ENCODE measurements around the gene TMEM51.

The TMEM51 gene

GRCh38 chr1:15218287-15219279 is 65.0 kb downstream of the TMEM51 start:
- no peak for DNase-seq (ENCODE audit: low spot score)

- no peak for DNase-seq (ENCODE audit: low spot score)
These were observed 65.9 kb downstream of the TMEM51 start for GRCh38 chr1:15219280-15220023.

- DNase-seq (ENCODE audit: low spot score): no peak
These were observed 66.5 kb downstream of the TMEM51 start for GRCh38 chr1:15220024-15220392.

GRCh38 chr1:15220825-15221431 is 67.4 kb downstream of the TMEM51 start:
- no peak for DNase-seq (ENCODE audit: low spot score)

- DNase-seq (ENCODE audit: low spot score): no peak
These were observed 69.2 kb downstream of the TMEM51 start for GRCh38 chr1:15222653-15223303.

GRCh38 chr1:15224259-15224869 is 70.8 kb downstream of the TMEM51 start:
- DNase-seq (ENCODE audit: low spot score): no peak

GRCh38 chr1:15224974-15225373 is 71.4 kb downstream of the TMEM51 start:
- no peak for DNase-seq (ENCODE audit: low spot score)

GRCh38 chr1:15225461-15225860 is 71.9 kb downstream of the TMEM51 start:
- DNase-seq (ENCODE audit: low spot score): no peak

- DNase-seq (ENCODE audit: low spot score): no peak
These were observed 73.1 kb downstream of the TMEM51 start for GRCh38 chr1:15226388-15227255.

- DNase-seq (ENCODE audit: low spot score): no peak
These were observed 76.2 kb downstream of the TMEM51 start for GRCh38 chr1:15229707-15230131.

- DNase-seq (ENCODE audit: low spot score): no peak
These were observed 78.2 kb downstream of the TMEM51 start for GRCh38 chr1:15231714-15232201.

- no peak for DNase-seq (ENCODE audit: low spot score)
These were observed 80.1 kb downstream of the TMEM51 start for GRCh38 chr1:15233689-15234088.

GRCh38 chr1:15236321-15236721 is 82.8 kb downstream of the TMEM51 start:
- DNase-seq (ENCODE audit: low spot score): no peak

GRCh38 chr1:15236746-15237145 is 83.2 kb downstream of the TMEM51 start:
- no peak for DNase-seq (ENCODE audit: low spot score)

GRCh38 chr1:15238789-15239188 is 85.2 kb downstream of the TMEM51 start:
- DNase-seq (ENCODE audit: low spot score): no peak

GRCh38 chr1:15242766-15243165 is 89.2 kb downstream of the TMEM51 start:
- DNase-seq (ENCODE audit: low spot score): no peak

GRCh38 chr1:15243275-15244043 is 89.9 kb downstream of the TMEM51 start:
- no peak for DNase-seq (ENCODE audit: low spot score)

GRCh38 chr1:15244813-15245212 is 91.3 kb downstream of the TMEM51 start:
- no peak for DNase-seq (ENCODE audit: low spot score)

- no peak for DNase-seq (ENCODE audit: low spot score)
These were observed 92.2 kb downstream of the TMEM51 start for GRCh38 chr1:15245593-15246360.

Measured in germinal center (tissue), 1 donor.